Suprapubic skin (tissue), 3 donors: ENCODE measurements around the gene SYT1.

Experiments
- POLR2AphosphoS5 ChIP-seq, 3 donors: sonication (generic); formaldehyde crosslinking; IDR thresholded peaks; one replicate each; pipeline ENCODE4 v1.6.1; 2017; ENCODE audit warnings: antibody characterized with exemption in 3 of 3
- TF ChIP-seq, protein P1 (sequence below), 2 donors: fragments of 200-600 bp in 1 of 2; fragments of 450-650 bp in 1 of 2; sonication (generic) in 1 of 2; IDR thresholded peaks; one replicate each; pipeline ENCODE4 v1.5.1; 2016 to 2019; ENCODE audit warnings: antibody characterized with exemption in 2 of 2, mild to moderate bottlenecking in 1 of 2, moderate library complexity in 1 of 2

DNA sequence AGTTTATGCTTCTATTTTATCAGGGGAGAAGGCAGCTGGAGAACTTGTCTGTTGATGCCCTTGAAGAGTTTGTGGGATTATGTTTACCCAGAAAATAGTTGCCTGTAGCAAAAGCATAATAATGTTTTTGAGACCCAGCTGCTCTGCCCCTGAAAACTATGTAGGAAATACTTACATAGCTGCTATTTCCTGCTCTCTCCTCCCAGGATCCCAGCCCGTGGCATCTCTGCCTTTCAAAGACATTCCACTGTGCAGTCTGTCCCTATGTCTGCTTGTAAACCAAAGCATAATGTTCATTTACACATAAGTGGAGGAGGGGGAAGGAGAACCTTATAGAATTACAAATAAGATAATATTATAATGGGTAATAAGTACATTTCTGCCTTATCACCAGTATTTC, 198.7 kb downstream of the SYT1 start:
- TF ChIP-seq, protein P1, sequence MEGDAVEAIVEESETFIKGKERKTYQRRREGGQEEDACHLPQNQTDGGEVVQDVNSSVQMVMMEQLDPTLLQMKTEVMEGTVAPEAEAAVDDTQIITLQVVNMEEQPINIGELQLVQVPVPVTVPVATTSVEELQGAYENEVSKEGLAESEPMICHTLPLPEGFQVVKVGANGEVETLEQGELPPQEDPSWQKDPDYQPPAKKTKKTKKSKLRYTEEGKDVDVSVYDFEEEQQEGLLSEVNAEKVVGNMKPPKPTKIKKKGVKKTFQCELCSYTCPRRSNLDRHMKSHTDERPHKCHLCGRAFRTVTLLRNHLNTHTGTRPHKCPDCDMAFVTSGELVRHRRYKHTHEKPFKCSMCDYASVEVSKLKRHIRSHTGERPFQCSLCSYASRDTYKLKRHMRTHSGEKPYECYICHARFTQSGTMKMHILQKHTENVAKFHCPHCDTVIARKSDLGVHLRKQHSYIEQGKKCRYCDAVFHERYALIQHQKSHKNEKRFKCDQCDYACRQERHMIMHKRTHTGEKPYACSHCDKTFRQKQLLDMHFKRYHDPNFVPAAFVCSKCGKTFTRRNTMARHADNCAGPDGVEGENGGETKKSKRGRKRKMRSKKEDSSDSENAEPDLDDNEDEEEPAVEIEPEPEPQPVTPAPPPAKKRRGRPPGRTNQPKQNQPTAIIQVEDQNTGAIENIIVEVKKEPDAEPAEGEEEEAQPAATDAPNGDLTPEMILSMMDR (IDR thresholded peaks at IDR 0.05), result no peak
- TF ChIP-seq POLR2AphosphoS5 (IDR thresholded peaks at IDR 0.05), result no peak
